Stimulated activated CD8-positive, alpha-beta memory T cell treated with anti-CD3 and anti-CD28 coated beads, Interleukin-15, amount 100 ng/mL, for 1 hour (primary cell): ENCODE data around the gene IGDCC3.
A peak's percentile ranks its signal among the peaks of the same experiment; 100 is the strongest.

Source experiments
- DNase-seq: peaks from one replicate; pipeline ENCODE4 v3.0.0-alpha.2; 2020; ENCODE audit warnings: low read depth

IGDCC3 gene

DNA sequence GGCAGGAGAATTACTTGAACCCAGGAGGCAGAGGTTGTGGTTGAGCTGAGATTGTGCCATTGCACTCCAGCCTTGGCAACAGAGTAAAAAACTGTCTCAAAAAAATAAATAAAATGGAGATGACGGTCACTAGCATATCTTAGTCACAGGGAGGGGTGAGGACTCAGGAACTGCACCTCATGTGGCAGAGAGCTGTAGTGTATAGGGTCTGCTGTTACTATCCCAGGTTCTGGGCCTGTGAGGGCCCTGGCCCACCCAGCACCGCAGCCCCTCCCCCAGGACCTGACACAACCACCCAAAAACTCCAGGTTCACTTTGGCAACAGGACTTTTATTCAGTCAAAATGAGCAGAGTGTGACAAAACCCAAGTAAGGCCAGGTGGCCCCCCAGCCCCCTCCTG is 51.0 kb downstream of the IGDCC3 start:
- DNase-seq = no peak

DNA sequence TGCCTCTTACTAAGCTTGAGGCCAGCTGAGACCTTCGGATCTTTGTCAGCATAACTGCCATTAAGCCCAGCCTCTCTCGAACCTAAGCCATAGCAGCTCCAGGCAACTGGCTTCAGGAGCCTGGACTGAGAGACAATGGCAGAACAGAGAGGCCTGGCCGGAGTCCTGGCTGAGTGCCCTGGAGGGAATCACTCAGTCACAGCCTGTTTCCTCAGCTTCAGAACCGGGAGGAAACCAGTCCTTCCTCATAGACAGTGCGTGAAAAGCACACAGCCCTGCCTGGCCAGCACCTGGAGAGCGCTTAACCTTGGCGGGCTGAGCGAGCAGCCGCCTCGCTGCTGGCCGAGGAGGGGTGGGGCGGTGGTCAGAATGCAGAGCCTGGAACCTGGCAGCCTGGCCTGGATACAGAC is 51.7 kb downstream of the IGDCC3 start:
- no peak for DNase-seq

DNA sequence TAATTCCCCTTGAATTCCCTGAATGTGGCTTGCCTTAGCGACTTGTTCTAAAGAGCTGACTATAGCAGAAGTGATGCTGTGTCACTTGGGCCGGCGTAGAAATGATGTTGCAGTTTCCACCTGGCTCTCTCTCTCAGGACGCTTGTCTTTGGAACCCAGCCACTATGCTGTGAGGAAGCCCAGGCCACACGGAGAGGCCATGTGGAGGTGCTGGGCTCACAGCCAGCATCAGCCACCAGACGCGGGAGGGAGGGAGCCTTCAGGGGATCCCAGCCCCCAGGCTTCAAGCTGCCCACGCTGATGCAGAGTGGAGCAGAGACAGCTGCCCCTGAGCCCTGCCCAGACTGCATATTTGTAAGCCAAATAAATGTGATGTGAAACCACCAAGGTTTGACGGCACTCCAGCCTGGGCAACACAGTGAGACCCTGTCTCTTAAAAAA is 54.7 kb downstream of the IGDCC3 start:
- no peak for DNase-seq

DNA sequence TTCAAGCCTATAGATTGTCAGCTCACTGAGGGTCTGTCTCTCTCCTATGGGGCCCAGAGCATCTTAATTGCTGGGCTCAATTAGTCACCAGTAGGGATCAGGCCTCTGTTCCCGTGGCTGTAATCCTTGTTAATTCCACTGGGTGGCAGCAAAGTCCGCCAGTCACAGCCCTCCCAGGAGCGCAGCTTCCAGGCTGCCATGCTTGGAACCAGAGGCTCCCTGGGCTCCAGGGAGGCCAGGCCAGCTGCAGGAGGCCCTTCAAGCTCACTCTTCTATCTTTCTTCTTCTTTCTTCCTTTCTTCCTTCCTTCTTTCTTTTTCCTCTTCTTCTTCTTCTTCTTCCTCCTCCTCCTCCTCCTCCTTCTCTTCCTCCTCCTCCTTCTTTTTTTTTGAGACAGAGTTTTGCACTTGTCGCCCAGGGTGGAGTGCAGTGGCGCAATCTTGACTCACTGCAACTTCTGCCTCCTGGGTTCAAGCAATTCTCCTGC is 58.9 kb downstream of the IGDCC3 start:
- peak; percentile 56 for DNase-seq

DNA sequence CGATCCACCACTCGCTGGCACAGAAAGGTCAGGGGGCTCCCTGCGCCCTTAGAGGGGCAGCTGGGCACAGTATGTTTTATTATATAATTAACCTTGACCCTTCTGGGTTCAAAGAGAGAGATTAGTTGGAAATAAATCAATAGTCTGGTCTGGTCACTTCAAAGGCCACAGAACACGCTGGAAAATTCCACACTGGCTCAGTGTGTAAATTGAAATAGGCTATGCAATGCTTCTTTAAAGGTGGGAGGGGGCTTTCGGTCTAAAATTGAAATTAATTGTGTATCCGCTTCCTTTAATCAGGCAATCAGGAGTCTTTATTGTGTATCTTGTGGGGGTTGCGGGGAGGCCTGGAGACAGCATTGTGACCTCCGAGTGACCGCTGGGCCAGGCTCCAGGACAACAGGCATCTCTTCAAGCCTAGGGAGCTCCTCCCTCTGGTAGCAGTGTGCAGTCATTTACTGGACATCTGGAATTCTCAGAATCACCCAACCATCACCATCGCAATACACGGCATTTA is 65.3 kb downstream of the IGDCC3 start:
- no peak for DNase-seq

DNA sequence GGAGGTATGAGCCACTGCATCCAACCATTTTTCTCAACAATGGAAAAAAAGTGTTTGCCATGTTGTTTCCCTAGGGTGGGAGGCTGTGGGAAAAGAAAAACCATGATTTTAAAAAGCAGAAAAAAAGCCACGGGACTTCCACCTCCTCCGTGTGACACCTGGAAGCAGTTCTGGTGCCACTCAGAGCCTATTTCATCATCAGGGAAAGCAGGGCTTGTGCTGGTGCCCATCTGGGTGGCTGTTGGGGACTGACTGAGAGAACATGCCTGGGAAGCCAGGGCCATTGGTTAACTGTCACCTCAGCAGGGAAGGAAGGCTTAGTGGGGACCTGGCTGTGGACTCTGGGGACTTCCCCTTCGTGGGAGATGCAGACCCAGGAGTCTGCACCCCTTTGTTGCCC is 66.0 kb downstream of the IGDCC3 start:
- no peak for DNase-seq

DNA sequence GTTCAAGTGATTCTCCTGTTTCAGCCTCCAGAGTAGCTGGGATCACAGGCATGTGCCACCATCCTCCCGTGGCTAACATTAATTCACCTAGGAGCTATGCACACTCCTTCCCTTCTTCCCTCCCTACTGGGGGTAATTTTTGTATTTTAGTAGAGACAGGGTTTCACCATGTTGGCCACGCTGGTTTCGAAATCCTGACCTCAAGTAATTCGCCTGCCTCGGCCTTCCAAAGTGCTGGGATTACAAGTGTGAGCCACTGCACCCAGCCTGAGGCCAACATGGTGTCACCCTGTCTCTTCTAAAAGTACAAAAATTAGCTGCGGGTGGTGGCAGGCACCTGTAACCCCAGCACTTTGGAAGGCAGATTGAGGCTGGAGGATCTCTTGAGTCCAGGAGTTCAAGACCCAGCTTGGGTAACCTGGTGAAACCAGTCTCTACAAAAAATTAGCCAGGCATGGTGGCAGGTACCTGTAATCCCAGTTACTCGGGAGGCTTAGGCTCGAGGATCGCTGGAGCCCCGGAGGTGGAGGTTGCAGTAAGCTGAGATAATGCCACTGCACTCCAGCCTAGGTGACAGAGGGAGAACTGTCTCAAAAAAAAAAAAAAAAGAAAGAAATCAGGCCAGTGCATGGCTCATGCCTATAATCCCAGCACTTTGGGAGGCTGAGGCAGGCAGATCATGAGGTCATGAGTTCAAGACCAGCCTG is 67.2 kb downstream of the IGDCC3 start:
- no peak for DNase-seq

DNA sequence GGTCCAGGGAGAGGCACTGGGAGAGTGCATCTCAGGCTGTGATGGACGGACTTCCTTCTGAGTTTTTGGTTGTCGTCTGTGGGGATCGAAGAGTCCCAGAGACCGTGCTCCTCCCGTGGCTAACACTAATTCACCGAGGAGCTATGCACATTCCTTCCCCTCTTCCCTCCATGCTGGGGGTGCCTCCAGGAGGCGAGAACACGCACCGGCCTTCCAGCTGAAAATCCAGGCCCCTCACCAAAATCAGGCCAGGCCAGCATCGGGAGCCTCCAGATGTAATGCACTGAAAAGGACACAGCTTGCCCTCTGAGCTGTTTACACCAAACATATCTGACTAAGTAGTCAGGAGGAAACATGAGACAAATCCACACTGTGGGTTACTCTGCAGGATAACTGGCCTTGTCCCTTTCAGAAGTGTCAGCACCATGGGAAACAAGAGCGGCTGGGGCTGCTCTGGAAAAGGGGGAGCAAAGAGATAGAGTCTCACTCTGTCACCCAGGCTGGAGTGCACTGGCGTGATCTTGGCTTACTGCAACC is 67.9 kb downstream of the IGDCC3 start:
- DNase-seq = no peak

DNA sequence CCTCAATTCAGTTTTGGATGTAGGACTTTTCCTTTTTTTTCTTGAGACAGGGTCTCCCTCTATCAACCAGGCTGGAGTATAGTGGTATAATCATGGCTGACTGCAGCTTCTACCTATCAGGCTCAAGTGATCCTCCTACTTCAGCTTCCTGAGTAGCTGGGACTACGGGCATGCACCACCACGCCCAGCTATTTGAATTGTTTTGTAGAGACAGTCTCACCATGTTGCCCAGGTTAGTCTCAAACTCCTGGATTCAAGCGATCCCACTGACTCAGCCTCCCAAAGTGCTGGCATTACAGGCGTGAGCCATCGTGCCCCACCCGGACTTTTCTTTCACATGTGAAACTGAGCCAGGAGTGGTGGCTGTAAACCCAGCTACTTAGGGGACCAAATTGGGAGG is 69.8 kb downstream of the IGDCC3 start:
- no peak for DNase-seq

DNA sequence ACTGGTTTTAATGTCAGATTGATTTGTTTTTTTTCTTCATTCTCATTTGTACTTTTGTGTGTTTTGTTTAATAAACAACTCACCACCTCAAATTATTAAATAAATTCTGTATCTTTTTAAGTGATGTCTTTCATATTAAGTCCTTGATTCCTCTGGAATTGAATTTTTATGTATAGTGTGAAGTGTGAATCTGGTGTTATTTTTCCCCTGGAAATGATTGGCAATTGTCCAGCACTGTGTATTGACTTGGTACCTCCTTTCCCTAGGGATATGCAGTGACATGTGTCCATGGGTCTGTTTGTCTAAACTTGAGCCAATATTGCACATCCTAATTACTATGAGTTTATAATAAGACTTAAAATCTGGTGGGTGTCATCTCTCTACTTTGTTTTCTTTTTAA is 71.3 kb downstream of the IGDCC3 start:
- no peak for DNase-seq

DNA sequence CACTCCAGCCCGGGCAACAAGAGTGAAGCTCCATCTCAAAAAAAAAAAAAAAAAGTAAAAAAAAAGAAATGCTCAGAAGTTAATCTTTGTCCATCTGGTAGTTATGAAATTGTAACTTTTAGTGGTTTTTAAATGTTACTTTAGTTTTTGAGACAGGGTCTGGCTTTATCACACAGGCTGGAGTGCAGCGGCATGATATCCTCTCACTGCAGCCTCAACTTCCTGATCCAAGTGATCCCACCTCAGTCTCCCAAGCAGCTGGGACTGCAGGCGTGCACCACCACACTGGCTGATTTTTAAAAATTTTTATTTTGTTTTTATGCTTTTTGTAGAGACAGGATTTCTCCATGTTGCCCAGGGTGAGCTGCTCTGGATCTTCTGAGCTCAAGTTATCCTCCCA is 72.0 kb downstream of the IGDCC3 start:
- DNase-seq = no peak

DNA sequence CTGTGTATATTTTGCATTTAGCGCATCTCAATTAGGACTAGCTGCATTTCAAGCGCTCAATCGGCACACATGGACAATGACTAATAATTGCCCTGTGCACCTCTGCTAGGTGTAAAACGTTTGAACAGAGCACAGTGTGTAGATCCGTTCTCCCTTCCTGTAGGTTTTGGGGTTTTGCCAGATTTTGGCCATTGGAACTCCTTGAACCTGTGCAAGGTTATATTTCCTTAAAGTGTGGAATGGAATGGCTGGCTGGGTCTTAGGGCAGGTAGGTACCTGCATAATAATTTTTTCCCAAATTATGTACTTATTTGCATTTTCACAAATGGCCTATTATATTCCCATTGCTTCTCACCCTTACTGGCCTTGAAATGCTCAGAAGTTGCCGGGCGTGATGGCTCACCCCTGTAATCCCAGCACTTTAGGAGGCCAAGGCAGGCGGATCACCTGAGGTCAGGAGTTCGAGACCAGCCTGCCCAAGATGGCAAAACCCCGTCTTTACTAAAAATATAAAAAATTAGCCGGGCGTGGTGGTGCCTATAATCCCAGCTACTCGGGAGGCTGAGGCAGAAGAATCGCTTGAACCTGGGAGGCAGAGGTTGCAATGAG is 72.5 kb downstream of the IGDCC3 start:
- no peak for DNase-seq

DNA sequence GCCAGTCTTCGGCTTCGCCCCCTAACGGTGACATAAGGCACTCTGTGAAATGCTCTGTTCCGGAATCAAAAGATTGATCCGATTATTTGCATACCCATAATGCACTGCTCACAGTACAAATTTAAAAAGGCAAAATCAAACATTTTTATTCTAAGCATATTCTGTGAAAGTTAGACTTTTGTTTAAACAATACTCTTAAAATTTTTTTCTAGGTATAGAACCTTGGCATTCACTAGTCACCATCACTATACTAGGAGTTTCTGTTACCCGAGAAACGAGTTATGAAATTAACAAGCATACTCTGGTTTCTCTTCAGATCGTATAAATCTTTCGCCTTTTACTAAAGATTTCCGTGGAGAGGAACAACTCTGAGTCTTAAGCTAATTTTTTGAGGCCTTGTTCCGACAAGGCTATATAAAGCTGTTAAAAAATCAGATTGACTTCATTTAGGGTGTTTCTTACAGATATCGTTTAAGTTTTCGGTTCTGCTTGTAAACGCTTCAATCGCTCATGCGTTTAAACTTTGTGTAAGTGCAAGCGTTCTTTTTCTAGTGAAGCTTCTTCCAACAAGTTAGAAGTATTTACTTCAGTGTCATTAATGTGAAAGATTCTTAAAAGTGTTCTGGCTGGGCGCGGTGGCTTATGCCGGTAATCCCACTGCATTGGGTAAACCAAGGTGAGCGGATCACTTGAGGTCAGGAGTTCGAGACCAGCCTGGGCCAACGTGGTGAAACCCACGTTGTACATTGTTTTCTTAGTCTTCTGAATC is 73.2 kb downstream of the IGDCC3 start, which contains the start of gene RNU5B-1:
Gene RNU5B-1, plus strand, starts transcription at position 297 of the 769 bp plus-strand sequence.
- DNase-seq = peak; percentile 55

DNA sequence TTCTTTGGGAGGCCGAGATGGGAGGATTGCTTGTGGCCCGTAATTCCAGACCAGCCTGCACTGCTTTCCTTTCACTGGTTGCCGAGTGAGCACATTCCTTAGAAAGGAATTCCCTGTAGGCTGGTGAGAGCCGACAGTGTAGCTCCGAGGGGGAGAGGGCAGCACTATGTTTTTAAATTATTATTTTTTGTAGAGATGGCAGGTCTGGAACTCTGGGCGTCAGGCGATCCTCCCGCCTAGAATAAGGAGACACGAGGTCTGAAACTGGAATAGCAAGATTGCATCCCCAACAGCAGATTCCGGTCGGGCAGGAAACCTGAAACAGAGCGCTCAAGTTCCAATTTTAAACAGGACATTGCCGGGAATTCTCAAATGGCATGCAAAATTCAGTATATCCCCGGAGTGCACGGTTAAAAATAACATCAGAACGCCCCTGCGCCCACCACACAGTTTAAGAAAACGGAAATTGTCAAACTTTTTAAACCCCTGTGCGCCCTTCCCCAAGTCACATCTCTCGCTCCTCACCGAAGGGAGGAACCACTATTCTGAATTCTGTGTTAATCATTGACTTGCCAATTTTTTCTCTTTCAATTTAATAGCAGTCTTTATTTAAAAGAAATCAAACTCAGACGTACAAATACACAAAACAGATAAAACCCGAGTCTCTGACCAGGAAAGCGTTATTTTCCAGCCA is 74.0 kb downstream of the IGDCC3 start:
- DNase-seq = no peak

DNA sequence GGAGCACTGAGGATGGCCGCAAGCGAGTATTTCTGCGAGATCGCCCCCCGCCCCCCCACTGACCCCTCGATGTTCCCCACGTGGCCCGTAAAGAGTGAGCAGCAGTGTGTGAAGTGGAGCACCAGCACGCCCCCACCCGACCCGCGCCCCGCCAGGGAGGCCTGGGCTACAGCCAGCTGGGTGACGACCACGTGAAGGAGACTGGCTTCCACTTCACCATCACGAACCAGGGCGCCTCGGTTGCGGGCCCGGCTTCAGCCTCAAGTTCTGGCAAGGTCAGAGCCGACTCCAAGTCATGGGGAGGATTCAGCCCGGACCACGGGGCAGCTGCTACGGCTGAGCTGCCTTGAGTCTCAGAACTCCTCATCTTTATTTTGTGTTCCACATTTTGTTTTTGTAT is 75.7 kb downstream of the IGDCC3 start:
- no peak for DNase-seq

DNA sequence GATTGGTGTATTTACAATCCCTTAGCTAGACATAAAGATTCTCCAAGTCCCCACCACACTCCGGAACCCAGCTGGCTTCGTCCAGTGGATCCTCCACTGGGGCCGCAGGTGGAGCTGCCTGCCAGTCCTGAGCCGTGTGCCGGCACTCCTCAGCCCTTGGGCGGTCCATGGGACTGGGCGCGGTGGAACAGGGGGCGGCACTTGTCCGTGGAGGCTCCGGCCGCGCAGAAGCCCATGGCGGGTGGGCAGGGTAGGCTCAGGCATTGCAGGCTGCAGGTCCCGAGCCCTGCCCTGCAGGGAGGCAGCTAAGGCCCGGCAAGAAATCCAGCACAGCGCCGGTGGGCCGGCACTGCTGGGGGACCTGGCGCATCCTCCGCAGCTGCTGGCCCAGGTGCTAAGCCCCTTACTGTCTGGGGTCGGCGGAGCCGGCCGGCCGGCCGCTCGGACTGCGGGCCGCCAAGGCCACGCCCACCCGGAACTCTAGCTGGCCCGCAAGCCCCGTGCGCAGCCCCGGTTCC is 76.8 kb downstream of the IGDCC3 start:
- no peak for DNase-seq

DNA sequence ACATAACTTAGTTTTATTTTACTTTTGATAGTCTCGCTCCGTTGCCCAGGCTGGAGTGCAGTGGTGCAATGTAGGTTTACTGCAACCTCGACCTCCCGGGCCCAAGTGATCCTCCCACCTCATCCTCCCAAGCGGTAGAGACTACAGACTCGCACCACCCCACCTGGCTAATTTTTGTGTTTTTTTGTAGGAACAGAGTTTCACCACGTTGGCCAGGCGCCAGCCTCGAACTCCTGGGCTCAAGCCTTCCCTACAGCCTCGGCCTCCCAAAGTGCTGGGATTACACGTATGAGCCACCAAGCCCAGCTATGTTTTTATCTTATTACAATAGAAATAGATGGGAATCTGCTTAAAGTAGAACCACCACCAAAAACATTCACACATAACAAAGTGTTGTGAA is 79.1 kb downstream of the IGDCC3 start:
- no peak for DNase-seq

DNA sequence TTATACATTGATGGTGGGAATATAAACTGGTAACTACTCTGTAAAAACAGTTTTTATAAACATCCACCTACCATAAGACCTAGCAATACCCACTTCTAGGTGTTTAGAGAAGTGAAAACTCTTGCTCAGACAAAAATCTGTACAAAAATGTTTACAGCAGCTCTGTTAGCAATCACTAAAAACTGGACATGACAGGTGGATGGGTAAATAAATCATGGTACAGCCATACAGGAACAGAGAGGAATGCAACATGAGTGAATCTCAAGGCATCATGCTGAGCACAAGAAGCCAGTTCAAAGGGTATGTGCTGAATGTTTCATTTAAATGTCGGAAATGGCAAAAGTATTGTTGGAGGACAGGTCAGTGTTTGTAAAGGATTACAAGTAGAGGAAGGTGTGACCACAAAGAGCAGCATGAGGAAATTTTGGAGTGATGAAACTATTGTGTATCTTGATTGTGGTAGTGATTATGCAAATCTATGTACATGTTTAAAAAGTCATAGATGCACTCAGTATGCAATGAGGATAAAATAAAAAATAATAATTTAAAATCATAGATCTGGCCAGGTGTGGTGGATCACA is 84.8 kb downstream of the IGDCC3 start:
- no peak for DNase-seq

DNA sequence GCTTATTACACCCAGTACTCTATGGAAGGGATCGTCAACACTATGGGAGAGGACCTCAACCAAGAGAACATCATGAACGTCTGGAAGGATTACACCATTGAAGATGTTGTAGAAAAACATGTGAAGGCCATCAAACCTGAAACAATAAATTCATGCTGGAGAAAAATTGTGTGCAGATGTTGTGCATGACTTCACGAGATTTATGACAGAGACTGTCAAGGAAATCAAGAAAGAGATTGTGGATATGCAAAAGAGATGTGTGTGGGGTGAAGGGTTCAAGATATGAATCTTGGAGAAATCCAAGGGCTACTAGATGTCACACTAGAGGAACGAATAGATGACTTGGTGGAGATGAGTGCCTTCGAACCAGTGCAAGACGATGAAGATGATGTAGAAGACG is 87.6 kb downstream of the IGDCC3 start:
- no peak for DNase-seq

DNA sequence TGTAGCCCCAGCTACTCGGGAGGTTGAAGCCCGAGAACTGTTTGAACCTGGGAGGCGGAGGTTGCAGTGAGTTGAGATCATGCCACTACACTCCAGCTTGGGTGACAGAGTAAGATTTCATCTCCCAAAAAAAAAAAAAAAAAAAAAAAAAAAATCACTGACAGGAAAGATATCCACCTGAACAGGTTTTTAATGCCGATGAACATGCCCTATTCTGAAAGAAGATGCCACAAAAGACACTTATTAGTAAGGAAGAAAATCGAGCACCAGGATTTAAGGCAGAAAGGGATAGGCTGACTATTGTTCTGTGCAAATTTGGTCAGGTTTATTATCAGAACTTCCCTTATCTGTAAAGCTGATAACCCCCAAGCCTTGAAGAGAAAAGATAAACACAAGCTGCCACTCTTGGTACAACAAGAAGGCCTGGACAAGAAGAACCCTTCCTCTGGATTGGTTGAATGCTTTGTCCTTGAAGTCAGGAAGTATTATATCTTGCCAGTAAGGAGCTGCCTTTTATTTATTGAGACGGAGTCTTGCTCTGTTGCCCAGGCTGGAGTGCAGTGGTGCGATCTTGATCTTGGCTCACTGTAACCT is 88.4 kb downstream of the IGDCC3 start:
- no peak for DNase-seq

DNA sequence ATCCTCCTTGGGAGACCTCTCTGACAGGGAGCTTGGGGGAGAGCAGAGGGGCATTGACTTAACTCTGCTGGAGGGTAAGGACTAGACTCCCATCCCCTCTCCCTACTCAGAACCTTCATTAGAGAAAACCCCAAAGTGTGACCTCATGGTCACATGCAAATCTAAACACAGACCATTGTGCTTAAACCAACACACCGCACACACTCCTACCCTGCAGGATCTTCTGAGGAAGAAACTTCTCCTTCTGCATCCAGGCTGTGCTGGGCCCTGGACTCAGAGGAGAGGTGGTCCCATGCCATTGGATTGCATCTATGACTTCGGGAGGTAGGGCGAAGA is 90.3 kb downstream of the IGDCC3 start:
- no peak for DNase-seq
